CD4-positive, alpha-beta T cell (primary cell): Measurements from ENCODE around the gene MUC15. TPM values are rescaled to one million over a fixed set of nuclear protein-coding genes. Genes with fewer than 3 reads are reported as not detected.

ENCODE experiments used
- ATAC-seq: fragments of 200-7000 bp; cut with Tn5 transposase; one replicate; pipeline ENCODE4 v1.10.0; 2022; ENCODE audit warnings: mild to moderate bottlenecking; ENCODE audit not compliant: poor library complexity
- CTCF ChIA-PET: fragments of 350-600 bp; sonication (Branson Sonifier 250); formaldehyde crosslinking; loops from one replicate; lab custom pipeline; 2021; ENCODE audit warnings: antibody characterized with exemption, inconsistent platforms; lab: Charles Lee
- POLR2A ChIA-PET: fragments of 350-600 bp; sonication (Branson Sonifier 250); formaldehyde crosslinking; loops from one replicate; lab custom pipeline; 2021; ENCODE audit warnings: antibody characterized with exemption, inconsistent platforms; lab: Charles Lee
- DNase-seq, 14 experiments: peaks; one replicate each; pipeline ENCODE4 v3.0.0-alpha.2; 2013 to 2020; ENCODE audit warnings: mixed read lengths in 2 of 14
- H3K27ac ChIP-seq, 2 donors: one replicate each; pipeline versions ENCODE4 v1.5.1 to v1.7.0; 2013; ENCODE audit warnings: low read length in 2 of 2, low read depth in 1 of 2, mild to moderate bottlenecking in 1 of 2
- H3K27me3 ChIP-seq, 2 experiments: 1 replicate in 1 of 2; 2 replicates in 1 of 2; pipeline versions ENCODE4 v1.6.1 to v1.7.0; 2013; ENCODE audit warnings: low read length in 2 of 2, control low read depth in 1 of 2, mild to moderate bottlenecking in 1 of 2, moderate library complexity in 1 of 2; ENCODE audit not compliant: insufficient read depth in 2 of 2, control insufficient read depth in 1 of 2
- H3K36me3 ChIP-seq: one replicate; pipeline ENCODE4 v1.6.1; 2013; ENCODE audit warnings: low read length, control low read depth; ENCODE audit not compliant: insufficient read depth
- H3K4me1 ChIP-seq: one replicate; pipeline ENCODE4 v1.6.1; 2013; ENCODE audit warnings: low read length, control low read depth; ENCODE audit not compliant: insufficient read depth
- H3K4me3 ChIP-seq: one replicate; pipeline ENCODE4 v1.5.1; 2013; ENCODE audit warnings: mild to moderate bottlenecking, low read length, moderate library complexity
- H3K9me3 ChIP-seq, 2 experiments: 1 replicate in 1 of 2; 2 replicates in 1 of 2; pipeline versions ENCODE4 v1.6.1 to v1.7.0; 2013; ENCODE audit warnings: low read length in 2 of 2, mild to moderate bottlenecking in 2 of 2, control low read depth in 1 of 2, moderate library complexity in 1 of 2; ENCODE audit not compliant: control insufficient read depth in 1 of 2, insufficient read depth in 1 of 2
- H3K27ac Mint-ChIP-seq: one replicate; pipeline ENCODE4 v1.8.0; 2020; ENCODE audit warnings: mixed read lengths
- H3K27me3 Mint-ChIP-seq: one replicate; pipeline ENCODE4 v1.8.0; 2021; ENCODE audit warnings: mixed read lengths
- H3K36me3 Mint-ChIP-seq: one replicate; pipeline ENCODE4 v1.8.0; 2021; ENCODE audit warnings: low read depth, mixed read lengths
- H3K4me1 Mint-ChIP-seq: one replicate; pipeline ENCODE4 v1.8.0; 2021; ENCODE audit warnings: low read depth, mixed read lengths
- H3K4me3 Mint-ChIP-seq: one replicate; pipeline ENCODE4 v1.8.0; 2020; ENCODE audit warnings: mild to moderate bottlenecking, mixed read lengths
- H3K9me3 Mint-ChIP-seq: one replicate; pipeline ENCODE4 v1.8.0; 2020; ENCODE audit warnings: mixed read lengths
- CTCF ChIP-seq: fragments of 200-600 bp; IDR thresholded peaks from one replicate; pipeline ENCODE4 v1.8.0; 2022; ENCODE audit warnings: antibody characterized with exemption, mild to moderate bottlenecking
- intact Hi-C, 2 experiments: fragments of 100-400 bp; cut with DNase I in 1 of 2; cut with micrococcal nuclease in 1 of 2; formaldehyde crosslinking; loops; one replicate each; pipeline versions ENCODE4 v1.15.1 to v1.9.0; 2023 to 2025; cut with DNase I, micrococcal nuclease
- total RNA-seq, 174 experiments: library from RNA in 2 of 174; stranded (reverse) in 2 of 174; gene quantifications; one replicate each; pipeline ENCODE4 v1.2.3 and lab custom pipeline; 2021 to 2026

MUC15 gene
- total RNA-seq, 2 experiments from 2014 or later: not detected

GRCh38 chr11:26551186-26551801 lies 20.8 kb downstream of the MUC15 start:
- CTCF ChIA-PET: no interaction called here
- Histone ChIP-seq H3K4me3 (no peak overlapping the region), H3K27me3 (no peaks in the 10 kb centered on the region), H3K36me3 (no peaks in the 10 kb centered on the region), H3K9me3 (no peaks in the 10 kb centered on the region), H3K27ac (no peak overlapping the region), H3K4me1 (no peaks in the 10 kb centered on the region)
- H3K4me3 Mint-ChIP-seq: no peak overlapping the region
- H3K4me1 Mint-ChIP-seq: no peaks in the 10 kb centered on the region
- H3K27me3 Mint-ChIP-seq: no peaks in the 10 kb centered on the region
- intact Hi-C loops: no loop called here
- TF ChIP-seq CTCF: no peak
- H3K27ac Mint-ChIP-seq: no peak overlapping the region
- POLR2A ChIA-PET: no interaction called here
- H3K9me3 Mint-ChIP-seq: peaks cover 7% of the 10 kb centered on the region
- no peaks in the 10 kb centered on the region for H3K36me3 Mint-ChIP-seq
- ATAC-seq (no peak), DNase-seq (no peak)

DNA sequence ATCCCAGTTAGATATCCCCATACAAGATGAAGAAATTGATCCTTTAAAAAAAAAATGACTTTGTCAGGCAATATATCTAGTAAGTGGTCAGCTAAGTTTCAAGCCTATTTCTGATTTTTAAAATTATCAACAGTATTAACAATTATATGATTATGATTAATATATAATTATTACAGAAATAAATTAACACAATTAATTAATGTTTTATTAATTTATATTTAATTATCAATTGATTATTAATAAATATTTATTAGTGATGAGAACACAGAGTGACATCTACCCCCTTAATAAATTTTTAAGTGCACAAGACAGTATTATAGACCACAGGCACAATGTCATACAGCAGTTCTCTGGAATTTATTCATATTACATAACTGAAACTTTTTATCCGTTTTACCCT lies 22.0 kb downstream of the MUC15 start:
- Mint-ChIP-seq H3K9me3 (peaks cover 7% of the 10 kb centered on the region), H3K36me3 (no peaks in the 10 kb centered on the region), H3K27me3 (no peaks in the 10 kb centered on the region), H3K27ac (no peak overlapping the region), H3K4me1 (no peaks in the 10 kb centered on the region), H3K4me3 (no peak overlapping the region)
- H3K27me3 ChIP-seq: no peaks in the 10 kb centered on the region
- no peak overlapping the region for H3K27ac ChIP-seq
- intact Hi-C loops: no loop called here
- no peaks in the 10 kb centered on the region for H3K9me3 ChIP-seq
- ATAC-seq: no peak
- no peaks in the 10 kb centered on the region for H3K4me1 ChIP-seq
- no peak for DNase-seq
- no peak overlapping the region for H3K4me3 ChIP-seq
- no peaks in the 10 kb centered on the region for H3K36me3 ChIP-seq
- CTCF ChIA-PET: no interaction called here
- POLR2A ChIA-PET: no interaction called here
- no peak for TF ChIP-seq CTCF

DNA sequence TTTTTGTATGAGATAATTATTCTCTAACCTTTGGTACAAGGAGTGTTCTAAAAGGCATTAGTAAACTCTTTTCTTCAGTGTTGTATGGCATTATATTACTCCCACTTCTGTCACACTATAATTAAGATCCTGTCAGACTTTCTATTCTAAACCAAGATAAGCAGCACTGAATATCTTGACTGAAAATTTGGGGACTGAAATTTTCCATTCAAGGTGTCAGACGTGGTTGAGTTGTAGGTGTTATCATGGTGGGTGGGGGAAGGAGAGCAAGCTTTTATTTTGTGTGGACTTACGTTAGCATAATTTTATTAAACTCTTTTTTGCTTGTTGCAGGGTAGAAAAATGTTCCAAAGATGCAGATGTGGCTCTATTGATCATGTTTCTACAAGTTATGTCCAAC lies 22.9 kb downstream of the MUC15 start:
- H3K4me1 ChIP-seq: no peaks in the 10 kb centered on the region
- no peaks in the 10 kb centered on the region for H3K9me3 ChIP-seq
- Mint-ChIP-seq H3K4me1 (no peaks in the 10 kb centered on the region), H3K9me3 (peaks cover 7% of the 10 kb centered on the region), H3K27ac (no peak overlapping the region), H3K36me3 (no peaks in the 10 kb centered on the region), H3K4me3 (no peak overlapping the region), H3K27me3 (no peaks in the 10 kb centered on the region)
- no peaks in the 10 kb centered on the region for H3K36me3 ChIP-seq
- intact Hi-C loops: no loop called here
- no peak overlapping the region for H3K4me3 ChIP-seq
- DNase-seq (no peak), ATAC-seq (no peak)
- POLR2A ChIA-PET: no interaction called here
- H3K27me3 ChIP-seq: no peaks in the 10 kb centered on the region
- no peak overlapping the region for H3K27ac ChIP-seq
- CTCF ChIA-PET: no interaction called here
- no peak for TF ChIP-seq CTCF
